CD4-positive, alpha-beta T cell treated with Interleukin-12 subunit alpha and Interleukin-12 subunit beta, for 1 hour (primary cell): ENCODE data around the gene CLINT1.
A peak's percentile ranks its signal among the peaks of the same experiment; 100 is the strongest.

Experiments
- DNase-seq: peaks from one replicate; pipeline ENCODE4 v3.0.0-alpha.2; 2020

CLINT1 gene

GRCh38 chr5:157818368-157818767 is 40.6 kb downstream of the CLINT1 start:
- no peak for DNase-seq

- no peak for DNase-seq
Observed at GRCh38 chr5:157817928-157818327, 41.0 kb downstream of the CLINT1 start.

GRCh38 chr5:157817387-157817702 is 41.6 kb downstream of the CLINT1 start:
- no peak for DNase-seq

- peak; percentile 34 for DNase-seq
Observed at GRCh38 chr5:157816682-157817386, 42.1 kb downstream of the CLINT1 start.

- DNase-seq, result no peak
Observed at GRCh38 chr5:157812086-157812485, 46.9 kb downstream of the CLINT1 start.

- no peak for DNase-seq
Observed at GRCh38 chr5:157808043-157808442, 50.9 kb downstream of the CLINT1 start.

- DNase-seq, result no peak
Observed at GRCh38 chr5:157802736-157803135, 56.2 kb downstream of the CLINT1 start.

GRCh38 chr5:157800137-157800536 is 58.8 kb downstream of the CLINT1 start:
- DNase-seq, result no peak

GRCh38 chr5:157799578-157799977 is 59.4 kb downstream of the CLINT1 start:
- DNase-seq, result no peak

- no peak for DNase-seq
Observed at GRCh38 chr5:157793301-157793700, 65.6 kb downstream of the CLINT1 start.

GRCh38 chr5:157785801-157786200 is 73.1 kb downstream of the CLINT1 start:
- no peak for DNase-seq

GRCh38 chr5:157779221-157779620 is 79.7 kb downstream of the CLINT1 start:
- DNase-seq, result no peak

GRCh38 chr5:157778121-157778805 is 80.7 kb downstream of the CLINT1 start:
- DNase-seq, result no peak

GRCh38 chr5:157772127-157772526 is 86.8 kb downstream of the CLINT1 start:
- no peak for DNase-seq

- DNase-seq, result no peak
Observed at GRCh38 chr5:157770665-157771064, 88.3 kb downstream of the CLINT1 start.

- no peak for DNase-seq
Observed at GRCh38 chr5:157767689-157768088, 91.3 kb downstream of the CLINT1 start.

- DNase-seq, result no peak
Observed at GRCh38 chr5:157766902-157767301, 92.0 kb downstream of the CLINT1 start.

GRCh38 chr5:157766442-157766841 is 92.5 kb downstream of the CLINT1 start:
- DNase-seq, result no peak

GRCh38 chr5:157764531-157764930 is 94.4 kb downstream of the CLINT1 start:
- no peak for DNase-seq

- DNase-seq, result peak; percentile 53
Observed at GRCh38 chr5:157761690-157762621, 97.0 kb downstream of the CLINT1 start.

GRCh38 chr5:157758706-157759105 is 100.2 kb downstream of the CLINT1 start:
- no peak for DNase-seq

- no peak for DNase-seq
Observed at GRCh38 chr5:157756122-157756521, 102.8 kb downstream of the CLINT1 start.

GRCh38 chr5:157750320-157750719 is 108.6 kb downstream of the CLINT1 start:
- DNase-seq, result no peak

GRCh38 chr5:157749462-157749799 is 109.5 kb downstream of the CLINT1 start:
- no peak for DNase-seq
